ENCODE data around the gene FRMD4A.

FRMD4A gene

GRCh38 chr10:13608246-13608853, 722.4 kb downstream of the FRMD4A start:
- peaks cover 21% of the 10 kb centered on the region for H3K36me3 Mint-ChIP-seq (ENCODE audit: low read depth)
- no peaks in the 10 kb centered on the region for H3K27me3 Mint-ChIP-seq (ENCODE audit: low read depth)
- no peak overlapping the region for H3K4me3 Mint-ChIP-seq
- H3K4me1 Mint-ChIP-seq (ENCODE audit: low read depth), result no peaks in the 10 kb centered on the region
- no peak overlapping the region for H3K27ac Mint-ChIP-seq
- H3K9me3 Mint-ChIP-seq, result no peaks in the 10 kb centered on the region

- H3K27me3 Mint-ChIP-seq (ENCODE audit: low read depth), result no peaks in the 10 kb centered on the region
- H3K9me3 Mint-ChIP-seq, result no peaks in the 10 kb centered on the region
- no peak overlapping the region for H3K27ac Mint-ChIP-seq
- H3K4me3 Mint-ChIP-seq, result no peak overlapping the region
- H3K36me3 Mint-ChIP-seq (ENCODE audit: low read depth), result peaks cover 17% of the 10 kb centered on the region
- peaks cover 2% of the 10 kb centered on the region for H3K4me1 Mint-ChIP-seq (ENCODE audit: low read depth)
Measured at GRCh38 chr10:13604357-13605040, 726.2 kb downstream of the FRMD4A start.

- H3K4me1 Mint-ChIP-seq (ENCODE audit: low read depth), result peaks cover 4% of the 10 kb centered on the region
- H3K9me3 Mint-ChIP-seq, result no peaks in the 10 kb centered on the region
- H3K4me3 Mint-ChIP-seq, result no peak overlapping the region
- H3K27me3 Mint-ChIP-seq (ENCODE audit: low read depth), result no peaks in the 10 kb centered on the region
- no peak overlapping the region for H3K27ac Mint-ChIP-seq
- peaks cover 18% of the 10 kb centered on the region for H3K36me3 Mint-ChIP-seq (ENCODE audit: low read depth)
Measured at GRCh38 chr10:13597909-13598308, 732.8 kb downstream of the FRMD4A start.

- H3K4me3 Mint-ChIP-seq, result no peak overlapping the region
- H3K27me3 Mint-ChIP-seq (ENCODE audit: low read depth), result no peaks in the 10 kb centered on the region
- peaks cover 24% of the 10 kb centered on the region for H3K36me3 Mint-ChIP-seq (ENCODE audit: low read depth)
- H3K4me1 Mint-ChIP-seq (ENCODE audit: low read depth), result peaks cover 4% of the 10 kb centered on the region
- no peaks in the 10 kb centered on the region for H3K9me3 Mint-ChIP-seq
- H3K27ac Mint-ChIP-seq, result no peak overlapping the region
Measured at GRCh38 chr10:13594641-13595040, 736.1 kb downstream of the FRMD4A start.

Measured in T-helper 1 cell treated with Interleukin-12 subunit alpha and Interleukin-12 subunit beta and Interleukin-4 antibody, amounts not matched to agents 30 μg/mL and 1 μg/mL, for 36 hours (primary cell).